Mesendoderm (in vitro differentiated cells): ENCODE results near the gene CMPK1.

ENCODE experiments used
- DNase-seq: peaks from one replicate; pipeline ENCODE4 v3.0.0; 2013
- H2AK5ac ChIP-seq: 2 replicates; pipeline ENCODE4 v1.6.1; 2013; ENCODE audit warnings: low read length, inconsistent platforms
- H2BK120ac ChIP-seq: 2 replicates; pipeline ENCODE4 v1.6.1; 2013; ENCODE audit warnings: low read depth, mild to moderate bottlenecking, low read length, moderate library complexity, mixed read lengths
- H2BK15ac ChIP-seq: replicated peaks from 2 replicates; pipeline ENCODE4 v1.6.1; 2013; ENCODE audit warnings: low read depth, mild to moderate bottlenecking, moderate library complexity
- H2BK5ac ChIP-seq: 2 replicates; pipeline ENCODE4 v1.6.1; 2013; ENCODE audit warnings: low read length, inconsistent platforms
- H3K18ac ChIP-seq: 2 replicates; pipeline ENCODE4 v1.6.1; 2013; ENCODE audit warnings: mild to moderate bottlenecking, low read length, mixed read lengths
- H3K23ac ChIP-seq: one replicate; pipeline ENCODE4 v1.6.1; 2013; ENCODE audit warnings: low read length
- H3K27ac ChIP-seq: 2 replicates; pipeline ENCODE4 v1.5.1; 2013; ENCODE audit warnings: low read depth, mild to moderate bottlenecking, inconsistent platforms, low read length, moderate library complexity
- H3K27me3 ChIP-seq: 2 replicates; pipeline ENCODE4 v1.6.1; 2013; ENCODE audit warnings: low read length, control low read depth, mild to moderate bottlenecking, inconsistent platforms; ENCODE audit not compliant: insufficient read depth, poor library complexity
- H3K36me3 ChIP-seq: 2 replicates; pipeline ENCODE4 v1.6.1; 2013; ENCODE audit warnings: low read length, inconsistent platforms; ENCODE audit not compliant: control insufficient read depth, insufficient read depth
- H3K4ac ChIP-seq: one replicate; pipeline ENCODE4 v1.6.1; 2013; ENCODE audit warnings: low read depth, mild to moderate bottlenecking, low read length, moderate library complexity
- H3K4me1 ChIP-seq: 2 replicates; pipeline ENCODE4 v1.6.1; 2013; ENCODE audit warnings: low read depth, low read length, inconsistent platforms; ENCODE audit not compliant: control insufficient read depth
- H3K4me2 ChIP-seq: 2 replicates; pipeline ENCODE4 v1.6.1; 2013; ENCODE audit warnings: low read length
- H3K4me3 ChIP-seq: 2 replicates; pipeline ENCODE4 v1.5.1; 2013; ENCODE audit warnings: mild to moderate bottlenecking, low read length
- H3K56ac ChIP-seq: one replicate; pipeline ENCODE4 v1.6.1; 2013; ENCODE audit warnings: low read length
- H3K79me1 ChIP-seq: 2 replicates; pipeline ENCODE4 v1.6.1; 2013; ENCODE audit warnings: low read length, inconsistent platforms
- H3K79me2 ChIP-seq: 2 replicates; pipeline ENCODE4 v1.6.1; 2013; ENCODE audit warnings: mild to moderate bottlenecking, low read length; ENCODE audit not compliant: control insufficient read depth, insufficient read depth
- H3K9ac ChIP-seq: 2 replicates; pipeline ENCODE4 v1.6.1; 2013; ENCODE audit warnings: low read length, inconsistent platforms
- H4K5ac ChIP-seq: one replicate; pipeline ENCODE4 v1.6.1; 2013; ENCODE audit warnings: low read length
- H4K8ac ChIP-seq: one replicate; pipeline ENCODE4 v1.6.1; 2013; ENCODE audit warnings: low read depth, mild to moderate bottlenecking, control low read depth, low read length, moderate library complexity
- WGBS: extraction: QIAGEN DNeasy Blood & Tissue Kit; methylation state at CpG from one replicate; pipeline ENCODE4 v1.1.7; 2013; ENCODE audit warnings: low lambda C conversion rate, missing lambda C conversion rate; ENCODE audit not compliant: insufficient coverage; ENCODE audit errors: extremely low coverage; 5-methylcytosine and 5-hydroxymethylcytosine counted together

Gene CMPK1

GRCh38 chr1:47324682-47325081, 8.9 kb upstream of the CMPK1 start:
- Histone ChIP-seq H3K79me2 (no peaks in the 10 kb centered on the region), H2BK120ac (no peak overlapping the region), H2BK5ac (no peak overlapping the region), H2AK5ac (no peak overlapping the region), H3K27ac (no peak overlapping the region), H3K27me3 (no peaks in the 10 kb centered on the region), H3K9ac (no peak overlapping the region), H3K36me3 (no peaks in the 10 kb centered on the region), H3K4ac (no peak overlapping the region), H3K4me1 (no peaks in the 10 kb centered on the region), H3K18ac (no peak overlapping the region), H3K56ac (no peak overlapping the region), H4K5ac (no peak overlapping the region), H3K4me2 (no peak overlapping the region), H2BK15ac (no peak overlapping the region), H4K8ac (no peak overlapping the region), H3K4me3 (no peak overlapping the region), H3K79me1 (no peaks in the 10 kb centered on the region), H3K23ac (no peak overlapping the region)
- no peak for DNase-seq
- WGBS: no CpG with 5 or more reads among the region's 3 CpGs

GRCh38 chr1:47325528-47325927, 8.1 kb upstream of the CMPK1 start:
- WGBS: no CpG with 5 or more reads among the region's 2 CpGs
- Histone ChIP-seq H3K36me3 (no peaks in the 10 kb centered on the region), H3K18ac (no peak overlapping the region)

GRCh38 chr1:47326271-47326670, 7.3 kb upstream of the CMPK1 start:
- no peak overlapping the region for H3K4me3 ChIP-seq
- no peak overlapping the region for H3K18ac ChIP-seq
- H2AK5ac ChIP-seq: no peak overlapping the region
- H2BK5ac ChIP-seq: no peak overlapping the region
- no peaks in the 10 kb centered on the region for H3K27me3 ChIP-seq
- H4K5ac ChIP-seq: no peak overlapping the region
- H4K8ac ChIP-seq: no peak overlapping the region
- no peaks in the 10 kb centered on the region for H3K79me2 ChIP-seq
- H3K27ac ChIP-seq: no peak overlapping the region
- H3K79me1 ChIP-seq: no peaks in the 10 kb centered on the region
- H3K4me1 ChIP-seq: no peaks in the 10 kb centered on the region
- H3K4ac ChIP-seq: no peak overlapping the region
- H2BK15ac ChIP-seq: no peak overlapping the region
- H3K36me3 ChIP-seq: no peaks in the 10 kb centered on the region
- no CpG with 5 or more reads among the region's 2 CpGs for WGBS
- no peak overlapping the region for H2BK120ac ChIP-seq
- H3K56ac ChIP-seq: no peak overlapping the region
- DNase-seq: no peak
- H3K9ac ChIP-seq: no peak overlapping the region
- no peak overlapping the region for H3K23ac ChIP-seq
- no peak overlapping the region for H3K4me2 ChIP-seq

More at GRCh38 chr1:47325528-47325927, 8.1 kb upstream of the CMPK1 start:
- Histone ChIP-seq H3K4me3 (no peak overlapping the region), H4K8ac (no peak overlapping the region), H3K4me1 (no peaks in the 10 kb centered on the region), H3K79me2 (no peaks in the 10 kb centered on the region), H3K4ac (no peak overlapping the region), H3K9ac (no peak overlapping the region), H2BK15ac (no peak overlapping the region), H3K23ac (no peak overlapping the region), H2AK5ac (no peak overlapping the region), H3K56ac (no peak overlapping the region), H3K79me1 (no peaks in the 10 kb centered on the region), H2BK120ac (no peak overlapping the region), H3K27me3 (no peaks in the 10 kb centered on the region), H3K27ac (no peak overlapping the region), H4K5ac (no peak overlapping the region), H3K4me2 (no peak overlapping the region), H2BK5ac (no peak overlapping the region)
- no peak for DNase-seq

GRCh38 chr1:47328992-47329391, 4.6 kb upstream of the CMPK1 start:
- H3K79me2 ChIP-seq: no peaks in the 10 kb centered on the region
- WGBS: no CpG with 5 or more reads among the region's 3 CpGs
- no peak overlapping the region for H3K27ac ChIP-seq
- no peaks in the 10 kb centered on the region for H3K79me1 ChIP-seq
- no peak overlapping the region for H3K56ac ChIP-seq
- H3K23ac ChIP-seq: no peak overlapping the region
- H2BK15ac ChIP-seq: no peak overlapping the region
- H4K8ac ChIP-seq: no peak overlapping the region
- H3K4me3 ChIP-seq: no peak overlapping the region
- peaks cover 5% of the 10 kb centered on the region for H3K4me1 ChIP-seq
- H4K5ac ChIP-seq: no peak overlapping the region
- H3K18ac ChIP-seq: no peak overlapping the region
- no peak overlapping the region for H3K4me2 ChIP-seq
- H3K27me3 ChIP-seq: no peaks in the 10 kb centered on the region
- no peak overlapping the region for H2BK120ac ChIP-seq
- H3K9ac ChIP-seq: no peak overlapping the region
- H3K4ac ChIP-seq: no peak overlapping the region
- H2BK5ac ChIP-seq: no peak overlapping the region
- no peak overlapping the region for H2AK5ac ChIP-seq
- no peaks in the 10 kb centered on the region for H3K36me3 ChIP-seq
- DNase-seq: no peak

- no peak overlapping the region for H3K4ac ChIP-seq
- H4K5ac ChIP-seq: no peak overlapping the region
- no peak overlapping the region for H3K56ac ChIP-seq
- H3K27me3 ChIP-seq: no peaks in the 10 kb centered on the region
- peaks cover 5% of the 10 kb centered on the region for H3K4me1 ChIP-seq
- H3K36me3 ChIP-seq: no peaks in the 10 kb centered on the region
- no CpG with 5 or more reads among the region's 1 CpG for WGBS
- H3K9ac ChIP-seq: no peak overlapping the region
- H3K4me3 ChIP-seq: no peak overlapping the region
- peaks cover 1% of the 10 kb centered on the region for H3K79me2 ChIP-seq
- H3K23ac ChIP-seq: no peak overlapping the region
- DNase-seq: no peak
- no peak overlapping the region for H3K27ac ChIP-seq
- no peak overlapping the region for H2BK120ac ChIP-seq
- no peak overlapping the region for H2BK15ac ChIP-seq
- H3K4me2 ChIP-seq: no peak overlapping the region
- no peak overlapping the region for H2BK5ac ChIP-seq
- H3K79me1 ChIP-seq: no peaks in the 10 kb centered on the region
- no peak overlapping the region for H4K8ac ChIP-seq
- H3K18ac ChIP-seq: no peak overlapping the region
- H2AK5ac ChIP-seq: no peak overlapping the region
Measured at GRCh38 chr1:47330212-47330611, 3.4 kb upstream of the CMPK1 start.

- H2BK5ac ChIP-seq: no peak overlapping the region
- no peak overlapping the region for H3K18ac ChIP-seq
- H3K27me3 ChIP-seq: no peaks in the 10 kb centered on the region
- H3K9ac ChIP-seq: no peak overlapping the region
- no peak overlapping the region for H4K5ac ChIP-seq
- H3K23ac ChIP-seq: no peak overlapping the region
- H3K27ac ChIP-seq: no peak overlapping the region
- H3K36me3 ChIP-seq: no peaks in the 10 kb centered on the region
- no peak overlapping the region for H2BK15ac ChIP-seq
- no peak overlapping the region for H3K4ac ChIP-seq
- peaks cover 3% of the 10 kb centered on the region for H3K79me1 ChIP-seq
- no peak overlapping the region for H3K4me2 ChIP-seq
- no CpG with 5 or more reads among the region's 2 CpGs for WGBS
- peaks cover 5% of the 10 kb centered on the region for H3K4me1 ChIP-seq
- peaks cover 13% of the 10 kb centered on the region for H3K79me2 ChIP-seq
- no peak overlapping the region for H2AK5ac ChIP-seq
- H4K8ac ChIP-seq: no peak overlapping the region
- no peak for DNase-seq
- no peak overlapping the region for H3K56ac ChIP-seq
- no peak overlapping the region for H3K4me3 ChIP-seq
- H2BK120ac ChIP-seq: no peak overlapping the region
Measured at GRCh38 chr1:47331875-47332274, 1.7 kb upstream of the CMPK1 start.
